SHP77 treated with DMSO at 0.1 percent for 48 hours (cell line): Measurements from ENCODE around the gene PNPLA7.

ENCODE experiments used
- DNase-seq: peaks from one replicate; lab custom pipeline; 2025; lab: John Stamatoyannopoulos, UW

PNPLA7 gene

GRCh38 chr9:137449931-137450538, 100.2 kb downstream of the PNPLA7 start:
- no peak for DNase-seq

- DNase-seq: no peak
These were observed 100.9 kb downstream of the PNPLA7 start for GRCh38 chr9:137449081-137449844.

DNA sequence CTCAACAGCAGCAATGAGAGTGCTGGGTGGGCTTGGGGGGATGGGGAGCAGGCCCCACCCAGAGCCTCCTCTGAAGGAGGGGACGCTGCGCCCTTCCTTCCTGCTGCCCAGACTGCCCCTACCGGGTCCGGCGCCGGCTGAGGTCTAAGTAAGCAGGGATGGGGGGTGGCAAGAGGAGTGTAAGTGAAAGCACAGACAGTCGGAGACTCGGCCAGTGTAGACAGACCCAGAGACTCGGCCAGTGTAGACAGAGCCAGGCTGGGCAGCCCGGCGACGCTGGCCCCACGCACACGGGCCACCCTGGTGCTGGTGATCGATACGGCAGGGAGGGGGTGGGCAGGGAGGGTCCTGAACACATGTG, 101.6 kb downstream of the PNPLA7 start:
- DNase-seq: no peak

GRCh38 chr9:137447722-137448601, 102.2 kb downstream of the PNPLA7 start:
- no peak for DNase-seq

GRCh38 chr9:137446851-137447471, 103.2 kb downstream of the PNPLA7 start:
- DNase-seq: no peak

GRCh38 chr9:137445930-137446431, 104.2 kb downstream of the PNPLA7 start:
- DNase-seq: no peak

DNA sequence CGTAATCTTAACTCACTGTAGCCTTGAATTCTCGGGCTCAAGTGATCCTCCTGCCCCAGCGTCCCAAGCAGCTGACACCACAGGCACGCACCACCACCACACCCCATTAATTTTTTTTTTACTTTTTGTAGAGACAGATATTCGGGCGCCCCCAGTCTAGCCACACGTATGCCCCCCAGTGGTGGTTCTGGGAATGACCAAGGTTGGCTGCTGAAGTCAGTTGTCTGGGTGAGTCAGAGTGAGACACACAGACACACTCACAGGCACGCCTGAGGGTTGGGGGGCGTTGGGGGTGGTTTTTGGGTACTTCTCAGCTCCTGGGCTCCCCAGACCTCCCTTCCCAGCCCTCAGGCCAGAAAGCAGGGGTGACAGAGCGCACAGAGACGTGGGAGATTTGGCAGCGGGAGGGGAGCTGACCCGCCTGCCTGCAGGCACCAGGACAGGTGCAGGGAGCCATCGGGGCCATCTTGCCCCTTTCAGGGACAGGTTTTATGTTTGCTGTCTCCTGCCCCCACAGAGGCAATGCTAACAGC, 104.9 kb downstream of the PNPLA7 start:
- DNase-seq: peak; percentile 52

GRCh38 chr9:137444106-137444790, 106.0 kb downstream of the PNPLA7 start:
- DNase-seq: no peak

DNA sequence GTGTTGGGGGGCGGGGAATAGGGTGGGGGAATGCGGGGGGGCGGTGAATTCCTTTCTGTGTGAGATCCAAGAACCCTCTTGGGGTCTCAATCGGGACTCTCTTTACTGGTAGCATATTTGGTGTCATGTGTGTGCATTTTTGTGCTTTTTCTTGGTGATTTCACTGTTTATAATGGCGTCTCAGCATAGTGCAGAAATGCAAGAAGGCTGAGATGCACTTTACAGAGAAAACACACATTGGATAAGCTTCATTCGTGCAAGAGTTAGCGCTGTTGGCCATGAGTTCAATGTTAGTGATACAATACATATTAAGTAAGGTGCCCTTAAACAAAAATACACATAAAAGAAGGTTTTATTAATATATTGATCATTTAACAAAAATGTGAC, 108.3 kb downstream of the PNPLA7 start:
- no peak for DNase-seq

DNA sequence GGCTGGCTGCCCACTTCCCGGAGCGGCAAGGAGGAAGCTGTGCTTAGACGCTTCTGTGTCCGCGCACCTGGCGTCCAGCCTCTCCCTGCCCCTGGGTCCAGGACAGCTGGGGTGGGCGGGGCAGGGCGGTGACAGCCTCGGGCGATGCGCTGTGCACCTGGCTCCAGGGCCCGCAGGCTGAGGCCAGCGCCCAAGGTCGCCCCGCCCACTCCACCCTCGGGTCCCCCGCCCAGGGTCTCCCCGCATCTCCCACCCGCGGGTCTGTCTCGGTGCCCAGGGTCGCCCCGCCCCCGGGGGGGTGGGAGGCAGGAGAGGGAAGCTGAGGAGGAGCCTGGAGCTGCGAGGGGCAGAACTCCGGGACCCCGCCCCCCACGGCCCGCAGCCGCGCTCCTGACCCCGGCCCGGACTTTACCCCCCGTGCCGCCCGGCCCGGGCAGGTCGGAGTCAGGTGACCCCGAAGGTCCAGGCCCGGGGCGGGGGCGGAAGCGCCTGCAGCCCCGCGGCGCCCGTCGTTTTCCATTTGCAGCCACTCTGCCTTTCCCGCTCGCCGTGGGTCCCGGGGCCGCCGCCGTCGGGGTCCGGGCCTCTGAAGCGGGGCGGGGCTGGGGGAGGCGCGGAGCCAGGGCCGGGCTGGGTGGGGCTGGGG, 108.8 kb downstream of the PNPLA7 start, which contains the start of gene ENTPD8:
TSS of gene ENTPD8 (minus strand) at position 69 of the 646 bp plus-strand sequence. CDS start 3,072 bp downstream, outside the sequence.
- peak; percentile 55 for DNase-seq

DNA sequence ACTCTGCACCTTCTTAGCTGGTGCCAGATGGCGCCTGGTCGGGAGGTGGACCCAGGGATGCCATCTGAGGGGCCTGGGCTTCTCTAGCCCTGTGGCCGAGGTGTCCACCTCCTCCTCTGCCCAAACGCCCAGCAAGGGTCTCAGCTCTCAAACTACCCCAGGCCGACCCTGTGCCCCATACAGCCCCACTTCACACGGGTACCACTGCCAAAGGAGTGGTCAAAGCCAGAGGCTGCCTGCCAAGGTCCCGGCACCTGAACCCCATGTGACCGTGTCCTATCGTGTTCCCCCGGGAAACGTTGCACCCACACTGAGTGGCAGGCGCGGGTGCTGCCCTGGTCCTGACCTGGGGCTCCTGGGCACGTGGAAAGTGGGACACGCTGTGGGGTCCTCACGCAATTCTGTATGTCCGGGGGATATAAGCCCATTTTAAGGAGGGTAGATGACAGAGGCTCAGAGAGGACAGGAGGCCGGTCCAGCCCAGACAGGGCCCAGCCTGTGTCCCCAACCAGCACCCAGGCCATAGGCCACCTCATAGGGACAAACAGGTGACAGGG, 111.0 kb downstream of the PNPLA7 start:
- no peak for DNase-seq

DNA sequence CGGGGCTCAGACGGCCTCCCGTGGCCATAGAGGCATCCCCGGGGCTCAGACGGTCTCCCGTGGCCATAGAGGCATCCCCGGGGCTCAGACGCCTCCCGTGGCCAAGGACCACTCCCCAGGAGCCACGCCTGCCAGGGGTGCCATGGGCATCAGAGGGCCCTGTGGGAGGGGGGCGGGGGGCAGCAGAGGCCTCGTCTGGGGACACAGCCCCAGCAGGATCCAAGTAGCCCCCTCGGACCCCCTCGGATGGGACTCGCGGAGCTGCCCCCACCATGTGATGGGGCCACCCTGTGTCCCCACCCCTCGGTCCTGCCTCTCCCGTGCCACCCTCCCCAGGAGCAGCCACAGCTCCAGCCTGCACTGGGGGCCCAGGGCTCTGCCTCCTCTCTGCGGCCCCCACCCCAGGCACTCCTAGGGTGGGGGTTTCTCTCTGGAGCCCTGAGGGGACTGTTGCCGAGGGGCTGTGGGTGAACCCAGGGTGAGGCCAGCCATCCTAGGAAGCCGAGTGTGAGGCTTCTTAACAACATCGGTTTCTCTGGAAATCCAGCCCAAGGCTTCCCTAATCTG, 111.5 kb downstream of the PNPLA7 start:
- no peak for DNase-seq

- DNase-seq: no peak
These were observed 112.3 kb downstream of the PNPLA7 start for GRCh38 chr9:137437691-137438590.

- DNase-seq: no peak
These were observed 113.2 kb downstream of the PNPLA7 start for GRCh38 chr9:137436761-137437600.

- no peak for DNase-seq
These were observed 114.0 kb downstream of the PNPLA7 start for GRCh38 chr9:137435980-137436760.

- no peak for DNase-seq
These were observed 114.8 kb downstream of the PNPLA7 start for GRCh38 chr9:137435381-137435891.
